Brain microvascular endothelial cell (primary cell): ENCODE data around the gene TMED8.
"Not testable (repeated sequence)": the region's sequence is repeated elsewhere in the genome, so short reads cannot be mapped to it uniquely, and the experiment has no call there.

Source experiments
- DNase-seq: peaks from one replicate; pipeline ENCODE4 v3.0.0-alpha.2; 2020
- H3K27ac ChIP-seq: fragments of 250-450 bp; sonication (Bioruptor Pico); 2 replicates; pipeline ENCODE4 v1.5.1; 2020; ENCODE audit warnings: mild to moderate bottlenecking, moderate library complexity
- H3K27me3 ChIP-seq: fragments of 250-450 bp; sonication (Bioruptor Pico); replicated peaks from 2 replicates; pipeline ENCODE4 v1.5.1; 2020; ENCODE audit warnings: mild to moderate bottlenecking
- H3K36me3 ChIP-seq: fragments of 250-450 bp; sonication (Bioruptor Pico); replicated peaks from 2 replicates; pipeline ENCODE4 v1.5.1; 2020; ENCODE audit warnings: mild to moderate bottlenecking
- H3K4me3 ChIP-seq: 2 replicates; pipeline ENCODE4 v1.5.1; 2011; ENCODE audit warnings: low read depth, mild to moderate bottlenecking, control low read depth, low read length, moderate library complexity
- CTCF ChIP-seq: IDR thresholded peaks from 2 replicates; pipeline ENCODE4 v1.5.1; 2011; ENCODE audit warnings: low read depth, mild to moderate bottlenecking, moderate library complexity, low read length, control low read depth, inconsistent platforms; ENCODE audit errors: missing control alignments
- in situ Hi-C: cut with HindIII; loops from 2 replicates; pipeline ENCODE4 v1.10.0; 2017; ENCODE audit warnings: low sequenced_read_pairs, low pct_ligation_motif_present

The TMED8 gene

GRCh38 chr14:77323571-77323970 is 53.3 kb downstream of the TMED8 start:
- H3K27me3 ChIP-seq, result no peaks in the 10 kb centered on the region
- no peak overlapping the region for H3K4me3 ChIP-seq
- no peak for TF ChIP-seq CTCF
- no peak for DNase-seq
- H3K36me3 ChIP-seq, result no peaks in the 10 kb centered on the region
- in situ Hi-C loops, result no loop called here
- no peak overlapping the region for H3K27ac ChIP-seq

GRCh38 chr14:77322951-77323350 is 53.9 kb downstream of the TMED8 start:
- H3K27me3 ChIP-seq, result no peaks in the 10 kb centered on the region
- no peaks in the 10 kb centered on the region for H3K36me3 ChIP-seq
- no peak overlapping the region for H3K27ac ChIP-seq
- TF ChIP-seq CTCF, result no peak
- in situ Hi-C loops, result no loop called here
- DNase-seq, result no peak
- no peak overlapping the region for H3K4me3 ChIP-seq

GRCh38 chr14:77322250-77322902 is 54.5 kb downstream of the TMED8 start:
- in situ Hi-C loops, result no loop called here
- H3K4me3 ChIP-seq, result peak overlapping the region; percentile 83
- DNase-seq, result no peak
- H3K36me3 ChIP-seq, result no peaks in the 10 kb centered on the region
- no peak overlapping the region for H3K27ac ChIP-seq
- no peak for TF ChIP-seq CTCF
- H3K27me3 ChIP-seq, result no peaks in the 10 kb centered on the region

- in situ Hi-C loops, result no loop called here
- peak; percentile 21 for TF ChIP-seq CTCF
- no peaks in the 10 kb centered on the region for H3K27me3 ChIP-seq
- no peaks in the 10 kb centered on the region for H3K36me3 ChIP-seq
- peak within 1 kb of the TSS; percentile 83 for H3K4me3 ChIP-seq
- peak within 1 kb of the TSS; percentile 95 for H3K27ac ChIP-seq
- DNase-seq, result peak; percentile 89
These were observed 56.5 kb downstream of the TMED8 start, which contains the start of gene POMT2 for GRCh38 chr14:77320238-77320935. POMT2 (minus strand) TSS chr14:77320883; CDS start chr14:77320681, 202 bp downstream.

- no peaks in the 10 kb centered on the region for H3K36me3 ChIP-seq
- DNase-seq, result no peak
- in situ Hi-C loops, result no loop called here
- no peak overlapping the region for H3K27ac ChIP-seq
- no peak for TF ChIP-seq CTCF
- no peaks in the 10 kb centered on the region for H3K27me3 ChIP-seq
- H3K4me3 ChIP-seq, result no peak overlapping the region
These were observed 57.5 kb downstream of the TMED8 start for GRCh38 chr14:77319422-77319821.

GRCh38 chr14:77318756-77319155 is 58.1 kb downstream of the TMED8 start:
- H3K4me3 ChIP-seq, H3K27me3 ChIP-seq, DNase-seq, H3K36me3 ChIP-seq, in situ Hi-C loops, H3K27ac ChIP-seq: not testable (repeated sequence)
